IPS-15b (cell line): ENCODE data around the gene STX1B.

Experiments used
- H3K27me3 ChIP-seq: one replicate; pipeline ENCODE4 v1.6.1; 2013; ENCODE audit warnings: low read length; ENCODE audit not compliant: control insufficient read depth, insufficient read depth
- H3K36me3 ChIP-seq: one replicate; pipeline ENCODE4 v1.6.1; 2013; ENCODE audit warnings: low read length; ENCODE audit not compliant: control insufficient read depth, insufficient read depth
- H3K4me1 ChIP-seq: one replicate; pipeline ENCODE4 v1.6.1; 2013; ENCODE audit warnings: mild to moderate bottlenecking, low read length; ENCODE audit not compliant: control insufficient read depth, insufficient read depth
- H3K4me3 ChIP-seq: one replicate; pipeline ENCODE4 v1.5.1; 2013; ENCODE audit warnings: low read depth, low read length
- H3K9ac ChIP-seq: one replicate; pipeline ENCODE4 v1.6.1; 2013; ENCODE audit warnings: low read depth, mild to moderate bottlenecking, low read length
- H3K9me3 ChIP-seq: one replicate; pipeline ENCODE4 v1.6.1; 2013; ENCODE audit warnings: mild to moderate bottlenecking, low read length; ENCODE audit not compliant: control insufficient read depth, insufficient read depth

Gene STX1B

DNA sequence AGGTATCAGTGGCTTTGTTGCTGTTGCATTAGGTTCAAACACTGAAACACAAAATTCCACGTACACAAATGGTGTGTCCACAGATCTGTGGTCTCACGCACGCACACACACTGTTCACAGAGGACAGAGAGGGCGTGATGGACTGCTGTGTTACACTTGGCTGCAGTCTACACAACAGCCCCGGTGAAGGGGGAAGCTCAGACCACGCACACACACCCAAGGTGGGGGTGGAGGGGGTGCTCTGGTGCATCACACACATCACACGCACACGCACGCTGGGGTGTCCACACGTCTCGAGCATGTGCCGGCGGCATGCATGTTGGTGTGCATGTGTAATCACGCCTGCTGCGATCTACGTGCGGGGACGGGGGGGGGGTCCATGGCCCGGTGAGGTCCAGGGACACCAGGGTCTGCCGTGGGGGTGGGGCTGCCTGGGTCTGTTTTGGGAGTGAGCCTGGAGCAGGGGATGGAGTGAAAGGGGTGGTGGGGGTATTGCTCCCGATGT lies 18.1 kb downstream of the STX1B start:
- no peaks in the 10 kb centered on the region for H3K4me1 ChIP-seq
- H3K27me3 ChIP-seq, result no peaks in the 10 kb centered on the region
- H3K9me3 ChIP-seq, result no peaks in the 10 kb centered on the region
- peaks cover 5% of the 10 kb centered on the region for H3K36me3 ChIP-seq
- H3K9ac ChIP-seq, result no peak overlapping the region
- no peak overlapping the region for H3K4me3 ChIP-seq

DNA sequence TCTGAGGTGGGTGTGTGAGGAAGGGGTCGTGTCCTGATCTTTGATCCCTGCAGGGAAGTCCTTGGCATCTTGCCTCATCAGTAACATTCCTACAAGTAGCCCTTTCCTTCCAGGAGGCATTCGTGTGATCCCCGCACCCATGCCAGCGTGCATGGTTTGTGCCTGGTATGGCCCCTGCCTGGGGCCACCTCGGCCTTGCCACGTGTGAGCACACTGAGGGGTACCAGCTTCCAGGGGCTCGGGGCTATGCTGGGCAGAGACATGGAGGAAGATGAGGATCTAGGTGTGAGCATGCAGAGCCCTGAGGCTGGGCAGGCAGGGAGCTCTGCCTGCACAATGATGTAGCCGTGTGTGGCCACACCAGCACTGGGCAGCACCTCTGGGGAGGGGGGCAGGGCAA lies 19.4 kb downstream of the STX1B start:
- Histone ChIP-seq H3K4me3 (no peak overlapping the region), H3K9ac (no peak overlapping the region), H3K4me1 (no peaks in the 10 kb centered on the region), H3K36me3 (peaks cover 5% of the 10 kb centered on the region), H3K9me3 (no peaks in the 10 kb centered on the region), H3K27me3 (no peaks in the 10 kb centered on the region)

DNA sequence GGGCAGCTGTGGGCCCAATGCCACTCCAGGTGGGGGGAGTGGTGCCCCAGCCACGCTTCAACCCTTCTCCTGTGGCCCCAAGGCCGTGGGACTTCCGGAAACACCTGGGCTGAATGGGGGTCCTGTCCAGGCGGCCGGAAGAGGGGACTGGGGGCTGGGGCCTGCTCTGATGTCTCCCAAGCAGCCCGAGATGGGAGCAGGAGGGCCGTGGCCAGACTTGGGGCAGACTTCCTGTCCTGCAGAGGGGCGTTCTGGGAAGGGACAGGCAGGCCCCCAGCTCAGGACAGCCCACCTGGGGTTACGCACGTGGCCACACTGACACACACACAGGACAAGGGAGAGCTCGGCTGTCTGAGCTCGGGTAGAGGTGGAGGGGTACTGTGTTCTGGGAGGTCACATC lies 20.3 kb downstream of the STX1B start:
- Histone ChIP-seq H3K9ac (no peak overlapping the region), H3K9me3 (no peaks in the 10 kb centered on the region), H3K4me1 (no peaks in the 10 kb centered on the region), H3K36me3 (peaks cover 5% of the 10 kb centered on the region), H3K27me3 (no peaks in the 10 kb centered on the region), H3K4me3 (no peak overlapping the region)

DNA sequence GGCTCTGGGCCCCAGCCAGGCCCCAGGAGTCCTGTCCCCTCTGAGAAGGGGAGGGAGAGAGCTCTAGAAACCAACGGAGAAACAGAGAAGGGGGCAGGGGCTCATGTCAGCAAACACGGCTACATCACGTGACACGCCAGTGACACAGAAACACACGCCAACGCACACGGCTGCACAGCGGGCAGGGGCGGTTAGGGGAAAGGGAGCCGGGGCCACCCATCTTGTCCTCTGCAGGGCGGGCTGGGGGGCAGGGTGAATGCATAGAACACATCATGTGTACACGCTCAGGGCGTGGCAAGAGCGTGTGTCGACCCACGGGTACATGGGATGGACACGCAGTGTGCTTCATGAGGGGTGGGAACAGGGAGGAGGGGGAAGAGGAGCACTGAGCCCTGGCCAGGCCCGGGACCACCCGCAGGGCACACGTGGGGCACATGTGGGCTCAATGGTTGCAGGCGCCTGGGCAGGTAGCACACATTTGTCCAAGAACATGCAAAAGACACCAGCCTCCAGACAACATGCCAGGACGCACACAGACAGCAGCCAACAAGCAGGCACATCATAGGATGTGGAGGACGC lies 20.9 kb downstream of the STX1B start:
- H3K4me3 ChIP-seq, result no peak overlapping the region
- no peaks in the 10 kb centered on the region for H3K4me1 ChIP-seq
- H3K27me3 ChIP-seq, result no peaks in the 10 kb centered on the region
- H3K9ac ChIP-seq, result no peak overlapping the region
- no peaks in the 10 kb centered on the region for H3K9me3 ChIP-seq
- peaks cover 5% of the 10 kb centered on the region for H3K36me3 ChIP-seq

DNA sequence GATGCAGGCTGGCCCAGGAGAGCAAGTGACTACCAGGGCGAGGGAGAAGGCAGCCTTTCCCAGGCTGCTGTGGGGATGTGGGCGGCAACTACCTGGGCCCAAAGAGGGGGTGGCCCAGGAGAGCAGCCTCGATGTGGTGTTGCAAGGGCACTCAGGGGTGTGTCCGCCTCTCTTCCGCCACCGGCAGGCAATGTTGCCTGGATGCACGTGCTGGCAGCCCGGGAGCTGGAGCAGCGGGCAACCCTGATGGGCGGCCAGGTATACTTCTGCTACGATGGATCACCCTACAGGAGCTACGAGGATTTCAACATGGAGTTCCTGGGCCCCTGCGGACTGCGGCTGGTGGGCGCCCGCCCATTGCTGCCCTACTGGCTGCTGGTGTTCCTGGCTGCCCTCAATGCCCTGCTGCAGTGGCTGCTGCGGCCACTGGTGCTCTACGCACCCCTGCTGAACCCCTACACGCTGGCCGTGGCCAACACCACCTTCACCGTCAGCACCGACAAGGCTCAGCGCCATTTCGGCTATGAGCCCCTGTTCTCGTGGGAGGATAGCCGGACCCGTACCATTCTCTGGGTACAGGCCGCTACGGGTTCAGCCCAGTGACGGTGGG lies 22.8 kb downstream of the STX1B start:
- H3K4me1 ChIP-seq, result no peaks in the 10 kb centered on the region
- H3K36me3 ChIP-seq, result peaks cover 19% of the 10 kb centered on the region
- no peak overlapping the region for H3K9ac ChIP-seq

DNA sequence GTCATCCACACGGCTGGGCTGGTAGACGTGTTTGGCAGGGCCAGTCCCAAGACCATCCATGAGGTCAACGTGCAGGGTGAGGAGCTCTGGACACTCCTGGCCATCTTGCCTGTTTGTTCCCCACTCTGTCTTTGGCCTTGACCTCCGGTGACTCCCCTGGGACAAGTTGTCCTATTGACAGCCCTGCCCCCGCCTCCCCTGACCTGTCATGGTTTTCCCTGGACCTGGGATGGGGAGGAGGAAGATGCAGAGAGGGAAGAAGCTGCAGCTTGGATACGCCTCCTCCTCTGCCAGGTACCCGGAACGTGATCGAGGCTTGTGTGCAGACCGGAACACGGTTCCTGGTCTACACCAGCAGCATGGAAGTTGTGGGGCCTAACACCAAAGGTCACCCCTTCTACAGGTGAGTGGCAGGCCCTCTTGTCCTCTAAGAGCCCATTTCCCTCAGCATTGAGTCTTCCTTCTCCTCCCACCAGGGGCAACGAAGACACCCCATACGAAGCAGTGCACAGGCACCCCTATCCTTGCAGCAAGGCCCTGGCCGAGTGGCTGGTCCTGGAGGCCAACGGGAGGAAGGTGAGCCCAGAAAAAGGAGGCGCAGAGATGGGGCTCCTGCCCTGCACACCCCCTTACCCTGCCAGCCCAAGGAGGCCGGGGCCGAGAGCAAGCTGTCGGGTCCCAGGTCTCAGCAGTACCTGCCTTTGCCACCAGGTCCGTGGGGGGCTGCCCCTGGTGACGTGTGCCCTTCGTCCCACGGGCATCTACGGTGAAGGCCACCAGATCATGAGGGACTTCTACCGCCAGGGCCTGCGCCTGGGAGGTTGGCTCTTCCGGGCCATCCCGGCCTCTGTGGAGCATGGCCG lies 24.1 kb downstream of the STX1B start:
- Histone ChIP-seq H3K27me3 (no peaks in the 10 kb centered on the region), H3K9ac (no peak overlapping the region), H3K36me3 (peaks cover 22% of the 10 kb centered on the region), H3K9me3 (no peaks in the 10 kb centered on the region), H3K4me3 (no peak overlapping the region), H3K4me1 (no peaks in the 10 kb centered on the region)

More for the DNA sequence above, 22.8 kb downstream of the STX1B start:
- Histone ChIP-seq H3K9me3 (no peaks in the 10 kb centered on the region), H3K27me3 (no peaks in the 10 kb centered on the region), H3K4me3 (no peak overlapping the region)

DNA sequence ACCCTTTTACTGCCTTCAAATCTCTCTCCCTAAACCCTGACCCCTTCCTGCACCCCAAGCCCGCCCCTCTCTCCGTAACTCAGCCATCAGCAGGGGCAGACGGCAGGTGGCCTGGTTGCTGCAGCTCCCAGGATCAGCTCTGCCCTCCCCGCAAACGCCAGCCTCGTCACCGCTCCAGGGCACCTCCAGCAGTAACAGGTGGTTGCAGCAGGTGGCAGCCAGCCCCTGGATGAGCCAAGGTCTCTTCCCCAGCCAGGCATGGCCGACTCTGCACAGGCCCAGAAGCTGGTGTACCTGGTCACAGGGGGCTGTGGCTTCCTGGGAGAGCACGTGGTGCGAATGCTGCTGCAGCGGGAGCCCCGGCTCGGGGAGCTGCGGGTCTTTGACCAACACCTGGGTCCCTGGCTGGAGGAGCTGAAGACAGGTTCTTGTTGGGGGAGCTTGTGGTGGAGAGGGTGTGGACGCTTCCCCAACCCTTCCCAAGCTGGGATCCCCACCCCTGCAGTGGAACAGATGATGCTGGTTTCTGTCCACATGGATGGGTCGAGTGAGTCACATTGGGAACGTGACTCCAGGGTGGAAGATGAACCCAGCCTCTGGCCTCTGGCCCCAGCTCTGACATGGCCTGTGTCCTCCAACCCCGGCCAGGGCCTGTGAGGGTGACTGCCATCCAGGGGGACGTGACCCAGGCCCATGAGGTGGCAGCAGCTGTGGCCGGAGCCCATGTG lies 24.9 kb downstream of the STX1B start:
- H3K9ac ChIP-seq, result peak overlapping the region; percentile 81
- no peaks in the 10 kb centered on the region for H3K4me1 ChIP-seq
- no peaks in the 10 kb centered on the region for H3K9me3 ChIP-seq
- H3K36me3 ChIP-seq, result peaks cover 27% of the 10 kb centered on the region
- H3K27me3 ChIP-seq, result no peaks in the 10 kb centered on the region
- peak overlapping the region; percentile 61 for H3K4me3 ChIP-seq

DNA sequence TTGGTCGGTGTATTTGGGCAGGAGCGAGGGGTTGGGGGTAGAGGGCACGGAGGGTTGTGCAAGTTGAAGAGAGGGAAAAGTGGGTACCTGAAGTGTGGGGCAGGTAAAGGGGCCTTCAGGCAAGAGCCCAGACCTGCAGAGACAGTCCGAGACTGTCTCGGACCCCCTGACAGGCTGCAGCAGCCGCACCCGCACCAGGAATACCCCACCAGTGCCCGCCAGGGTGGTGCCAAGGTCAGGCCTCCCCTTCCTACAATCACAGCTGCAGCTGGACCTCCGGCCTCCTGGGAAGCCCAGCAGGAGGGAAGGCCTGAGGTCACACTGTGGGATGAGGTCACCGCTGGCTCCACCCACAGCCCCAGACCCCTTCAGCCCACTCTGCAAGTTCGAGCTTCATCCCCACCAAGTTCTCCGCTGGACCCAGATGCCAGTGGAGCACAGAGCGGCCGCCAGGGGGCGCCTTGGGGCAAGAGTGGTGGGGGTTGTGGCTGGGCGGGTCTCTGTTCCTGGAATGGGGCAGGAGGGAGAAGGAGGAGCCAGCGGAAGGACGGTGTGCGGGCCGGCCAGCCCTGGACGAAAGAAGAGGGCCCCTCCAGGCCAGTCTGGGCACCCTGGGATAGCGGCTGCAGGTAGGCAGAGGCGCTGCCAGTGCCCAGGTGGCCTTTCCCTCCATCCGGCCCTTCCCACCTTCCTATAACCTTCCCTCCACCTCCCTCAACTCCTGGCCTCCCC lies 25.6 kb downstream of the STX1B start, which contains the start of gene HSD3B7:
Gene HSD3B7 (plus strand): TSS at position 539 of the 732 bp plus-strand sequence. CDS start 452 bp downstream, outside the sequence.
- Histone ChIP-seq H3K9ac (peak within 1 kb of the TSS; percentile 81), H3K4me3 (peak within 1 kb of the TSS; percentile 61), H3K4me1 (no peaks in the 10 kb centered on the region), H3K27me3 (no peaks in the 10 kb centered on the region), H3K9me3 (no peaks in the 10 kb centered on the region), H3K36me3 (peaks cover 31% of the 10 kb centered on the region)

DNA sequence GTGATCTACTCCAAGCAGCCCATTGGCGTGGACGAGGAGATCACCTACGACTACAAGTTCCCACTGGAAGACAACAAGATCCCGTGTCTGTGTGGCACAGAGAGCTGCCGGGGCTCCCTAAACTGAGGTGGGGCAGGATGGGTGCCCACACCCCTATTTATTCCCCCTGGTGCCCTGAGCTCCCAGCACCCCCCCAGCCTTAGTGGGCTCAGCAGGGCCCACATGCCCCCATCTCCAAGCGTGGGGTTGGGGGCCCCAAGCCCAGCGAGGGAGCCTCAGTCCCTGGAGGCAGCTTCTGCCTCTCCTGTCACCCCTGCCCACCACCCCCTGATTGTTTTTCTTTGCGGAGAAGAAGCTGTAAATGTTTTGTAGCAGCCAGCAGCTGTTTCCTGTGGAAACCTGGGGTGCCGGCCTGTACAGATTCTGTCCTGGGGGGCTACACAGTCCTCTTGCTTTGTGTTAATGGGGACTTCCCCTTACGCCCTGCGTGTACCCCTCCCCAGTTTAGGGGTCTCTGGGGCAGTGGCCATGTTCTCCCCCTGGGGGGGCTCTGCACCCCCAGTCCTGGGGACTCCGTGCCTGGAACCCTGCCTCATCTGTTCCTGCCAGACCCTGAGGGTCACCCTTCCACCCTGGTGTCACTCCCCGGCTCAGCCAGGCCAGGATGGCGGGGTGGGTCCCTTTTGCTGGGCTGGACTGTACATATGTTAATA lies 26.4 kb downstream of the STX1B start:
- Histone ChIP-seq H3K4me3 (no peak overlapping the region), H3K36me3 (peaks cover 30% of the 10 kb centered on the region), H3K27me3 (no peaks in the 10 kb centered on the region), H3K9me3 (no peaks in the 10 kb centered on the region), H3K9ac (no peak overlapping the region), H3K4me1 (no peaks in the 10 kb centered on the region)

DNA sequence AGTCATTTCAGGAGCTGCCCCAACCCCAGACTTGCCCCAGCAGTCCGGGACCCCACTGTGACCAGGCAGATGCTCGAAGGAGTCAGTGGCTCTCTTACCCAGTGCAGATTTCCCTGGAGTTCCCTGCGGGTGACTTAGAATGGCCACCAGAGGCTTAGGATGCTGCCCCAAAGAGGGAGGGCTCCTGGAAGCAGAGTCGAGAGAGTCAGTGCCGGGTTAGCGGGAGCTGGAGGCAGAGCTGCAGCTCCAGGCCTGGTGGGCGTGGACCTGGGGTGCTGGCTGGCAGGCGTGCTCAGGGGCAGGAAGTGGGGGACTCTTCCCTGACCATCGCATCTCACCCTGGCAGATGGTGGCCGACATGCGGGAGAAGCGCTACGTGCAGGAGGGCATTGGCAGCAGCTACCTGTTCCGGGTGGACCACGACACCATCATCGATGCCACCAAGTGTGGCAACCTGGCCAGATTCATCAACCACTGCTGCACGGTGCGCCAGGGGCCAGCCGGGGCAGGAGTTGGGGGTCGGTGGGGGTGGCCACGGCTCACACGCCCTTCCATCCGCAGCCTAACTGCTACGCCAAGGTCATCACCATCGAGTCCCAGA lies 27.0 kb downstream of the STX1B start:
- no peak overlapping the region for H3K9ac ChIP-seq
- peaks cover 35% of the 10 kb centered on the region for H3K36me3 ChIP-seq
- H3K27me3 ChIP-seq, result no peaks in the 10 kb centered on the region
- no peak overlapping the region for H3K4me3 ChIP-seq
- no peaks in the 10 kb centered on the region for H3K9me3 ChIP-seq
- H3K4me1 ChIP-seq, result no peaks in the 10 kb centered on the region
